ENCODE results near the gene PRPF40A. TPM values are rescaled to one million over a fixed set of nuclear protein-coding genes. Genes with fewer than 3 reads are reported as not detected.
A peak's percentile ranks its signal among the peaks of the same experiment; 100 is the strongest.

Gene PRPF40A
- total and polyA plus RNA-seq, 10 of the 15 experiments (the other 5 are each of a cell fraction or from before 2014, with no cell fraction given) = 97.8 to 197 (median 144) TPM

- no peak for TF ChIP-seq CUX1 (IDR thresholded peaks at IDR 0.05; ENCODE audit: insufficient replicate concordance, low read depth, low read length)
- peak; percentile 74 for TF ChIP-seq PML (IDR thresholded peaks at IDR 0.05; ENCODE audit: low read length)
- no peak for TF ChIP-seq RELA (IDR thresholded peaks at IDR 0.05; ENCODE audit: borderline replicate concordance, partially characterized antibody)
- no peak for TF ChIP-seq MEF2A (IDR thresholded peaks at IDR 0.05; ENCODE audit: insufficient read depth, low read depth, low read length)
- TF ChIP-seq USF1 (IDR thresholded peaks at IDR 0.05; ENCODE audit: borderline replicate concordance, extremely low read length, insufficient read depth, low read depth, low read length) = no peak
- TF ChIP-seq BMI1 (IDR thresholded peaks at IDR 0.05; ENCODE audit: borderline replicate concordance) = no peak
- no peak for TF ChIP-seq CHD2 (IDR thresholded peaks at IDR 0.05; ENCODE audit: borderline replicate concordance, low read depth, low read length)
- no peak for TF ChIP-seq EED (IDR thresholded peaks at IDR 0.05; ENCODE audit: low read depth)
- 0 out of 2 replicates have a peak, but pooled peaks have one; percentile 26 for TF ChIP-seq ZBED1 (IDR thresholded peaks at IDR 0.05; ENCODE audit: borderline replicate concordance)
- TF ChIP-seq NKRF (conservative IDR thresholded peaks at IDR 0.05) = peak; percentile 96
- peak; percentile 52; the same call in 1 of the 2 replicates for TF ChIP-seq ZBTB40 (IDR thresholded peaks at IDR 0.05; ENCODE audit: borderline replicate concordance)
- TF ChIP-seq NBN (IDR thresholded peaks at IDR 0.05) = peak; percentile 99
- 0 out of 2 replicates have a peak, but pooled peaks have one; percentile 14 for TF ChIP-seq RFX5 (IDR thresholded peaks at IDR 0.05; ENCODE audit: low read depth, low read length)
- peak; percentile 44 for TF ChIP-seq HCFC1 (IDR thresholded peaks at IDR 0.05; ENCODE audit: low read length)
- TF ChIP-seq SIX5 (IDR thresholded peaks at IDR 0.05; ENCODE audit: low read depth, low read length, severe bottlenecking) = peak; percentile 38
- TF ChIP-seq NRF1 (conservative IDR thresholded peaks at IDR 0.05; ENCODE audit: low read depth, low read length) = no peak
Measured at GRCh38 chr2:152718076-152718908, 1.0 kb upstream of the PRPF40A start, which contains the start of gene ARL6IP6 (continued).

All from GM12878 (cell line).